Measurements from ENCODE around the gene KLF5.

KLF5 gene

DNA sequence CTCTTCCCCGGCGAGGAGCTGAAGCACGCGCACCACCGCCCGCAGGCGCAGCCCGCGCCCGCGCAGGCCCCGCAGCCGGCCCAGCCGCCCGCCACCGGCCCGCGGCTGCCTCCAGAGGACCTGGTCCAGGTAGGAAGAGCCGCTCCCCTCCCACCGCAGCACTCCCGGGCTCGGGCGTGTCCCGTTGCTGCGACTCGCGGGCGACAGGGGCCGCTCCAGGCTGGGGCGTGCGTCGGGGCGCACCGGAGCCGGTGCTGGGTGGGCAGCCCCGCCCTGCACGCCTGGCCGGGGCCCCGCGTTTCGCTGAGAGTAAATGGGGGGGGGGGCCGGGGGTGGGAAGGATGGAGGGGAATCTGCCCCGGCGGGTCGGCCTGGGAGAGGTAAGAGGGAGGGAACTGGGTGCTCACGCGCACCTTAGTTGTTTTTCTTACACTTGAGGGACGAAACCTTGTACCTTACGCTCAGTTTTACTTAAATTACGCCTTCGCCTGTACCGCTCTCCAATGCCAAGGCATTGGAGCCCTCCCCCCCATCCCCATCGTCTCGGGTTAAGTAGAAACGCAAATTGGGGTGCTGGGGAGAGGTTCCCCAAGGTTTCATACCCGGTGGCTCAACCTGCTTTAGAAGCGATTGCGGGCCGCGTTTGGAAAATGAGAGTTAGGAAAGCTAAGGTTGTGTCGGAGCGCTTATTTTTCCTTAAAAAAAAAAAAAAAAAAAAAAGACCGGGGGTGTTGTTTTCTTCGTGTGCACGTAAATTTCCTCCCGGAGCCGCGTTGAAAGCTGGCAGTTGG is 850 bp downstream of the KLF5 start:
- DNase-seq (ENCODE audit: low read depth in 2 of 2) = peak; percentile 3 to 18

DNA sequence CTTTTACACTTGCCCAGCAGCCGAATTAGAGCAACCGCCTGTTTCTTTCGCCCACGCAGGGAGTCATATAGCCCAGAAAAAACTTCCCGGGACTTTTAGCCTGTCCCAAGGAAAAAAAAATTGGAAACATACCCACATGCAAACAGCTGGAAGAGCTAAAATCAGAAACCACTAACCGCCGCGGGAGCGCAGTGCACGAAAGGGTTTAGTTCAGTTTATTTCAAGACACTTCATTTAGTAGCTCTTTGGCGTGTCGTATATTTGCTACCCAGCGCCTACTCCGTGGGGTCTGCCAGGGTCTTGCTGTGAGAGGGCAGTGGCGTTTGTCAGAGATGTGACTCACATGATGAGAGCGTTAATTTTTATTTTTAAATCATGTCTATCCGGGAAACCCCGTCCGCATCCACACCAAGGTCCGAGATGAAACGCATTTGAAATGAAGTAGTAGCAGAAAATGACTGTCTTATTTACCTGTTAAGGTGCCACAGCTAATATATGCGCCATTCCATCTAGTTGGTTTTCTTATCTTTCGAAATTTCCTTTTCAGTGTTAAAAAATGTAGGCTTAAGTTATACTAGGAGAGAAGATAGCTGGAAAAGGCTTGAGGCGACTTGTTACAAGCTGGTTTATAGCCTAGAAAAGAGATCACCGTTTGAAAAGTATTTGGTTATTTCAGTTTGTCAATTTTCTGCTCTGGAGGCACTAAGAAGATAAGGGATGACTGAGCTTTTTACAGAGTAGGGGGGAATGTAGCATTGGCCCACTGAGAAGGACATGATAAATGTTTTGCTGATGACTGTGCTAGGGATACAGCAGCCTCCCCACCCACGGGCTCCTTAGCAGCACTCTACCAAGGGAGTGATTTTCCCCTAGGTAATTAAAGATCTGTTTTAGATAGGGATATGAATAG is 1.7 kb downstream of the KLF5 start:
- no peak for DNase-seq (ENCODE audit: low read depth in 2 of 2)

DNA sequence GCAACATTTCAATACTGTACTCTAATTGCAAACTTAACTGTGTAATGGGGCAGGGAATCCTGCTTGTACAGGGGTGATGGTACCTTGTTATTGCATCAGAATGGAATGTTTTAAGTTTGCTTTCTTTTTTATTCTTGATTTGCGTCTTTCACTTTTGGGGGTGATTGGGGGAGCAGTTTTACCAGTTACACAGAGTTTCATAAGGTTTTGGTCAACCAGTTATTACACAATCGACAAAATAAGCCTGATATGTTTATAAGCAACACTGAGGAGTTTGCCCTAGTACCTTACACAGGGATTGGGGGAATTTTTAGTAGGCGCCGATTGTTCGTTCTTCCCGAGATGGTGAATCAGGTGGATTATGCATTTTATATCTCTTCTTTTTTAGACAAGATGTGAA is 2.7 kb downstream of the KLF5 start:
- DNase-seq (ENCODE audit: low read depth in 2 of 2) = no peak

DNA sequence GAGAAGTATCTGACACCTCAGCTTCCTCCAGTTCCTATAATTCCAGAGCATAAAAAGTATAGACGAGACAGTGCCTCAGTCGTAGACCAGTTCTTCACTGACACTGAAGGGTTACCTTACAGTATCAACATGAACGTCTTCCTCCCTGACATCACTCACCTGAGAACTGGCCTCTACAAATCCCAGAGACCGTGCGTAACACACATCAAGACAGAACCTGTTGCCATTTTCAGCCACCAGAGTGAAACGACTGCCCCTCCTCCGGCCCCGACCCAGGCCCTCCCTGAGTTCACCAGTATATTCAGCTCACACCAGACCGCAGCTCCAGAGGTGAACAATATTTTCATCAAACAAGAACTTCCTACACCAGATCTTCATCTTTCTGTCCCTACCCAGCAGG is 3.1 kb downstream of the KLF5 start:
- DNase-seq (ENCODE audit: low read depth in 2 of 2) = no peak

GRCh38 chr13:73062468-73062867 is 3.7 kb downstream of the KLF5 start:
- no peak for DNase-seq (ENCODE audit: low read depth in 2 of 2)

- DNase-seq (ENCODE audit: low read depth in 2 of 2) = no peak
These were observed 4.4 kb downstream of the KLF5 start for GRCh38 chr13:73063166-73063565.

DNA sequence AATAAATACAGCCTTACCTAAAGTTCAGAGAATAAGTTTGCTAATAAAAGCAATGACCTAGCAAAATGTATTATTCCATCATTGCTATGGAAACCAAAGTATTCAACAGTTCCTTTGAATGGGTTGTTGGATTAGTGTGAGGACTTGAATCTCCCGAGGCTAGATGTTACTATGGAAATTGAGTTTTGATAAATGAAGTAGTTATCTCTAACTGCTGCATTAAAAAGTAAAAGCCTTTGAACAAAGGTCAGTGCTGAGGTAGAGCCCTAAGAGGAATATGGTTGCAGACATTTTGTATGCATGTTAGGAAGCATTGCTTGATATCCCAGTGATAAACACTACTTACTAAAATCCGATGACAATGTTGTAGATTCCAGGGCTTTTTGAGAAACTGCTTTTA is 6.2 kb downstream of the KLF5 start:
- no peak for DNase-seq (ENCODE audit: low read depth in 2 of 2)

DNA sequence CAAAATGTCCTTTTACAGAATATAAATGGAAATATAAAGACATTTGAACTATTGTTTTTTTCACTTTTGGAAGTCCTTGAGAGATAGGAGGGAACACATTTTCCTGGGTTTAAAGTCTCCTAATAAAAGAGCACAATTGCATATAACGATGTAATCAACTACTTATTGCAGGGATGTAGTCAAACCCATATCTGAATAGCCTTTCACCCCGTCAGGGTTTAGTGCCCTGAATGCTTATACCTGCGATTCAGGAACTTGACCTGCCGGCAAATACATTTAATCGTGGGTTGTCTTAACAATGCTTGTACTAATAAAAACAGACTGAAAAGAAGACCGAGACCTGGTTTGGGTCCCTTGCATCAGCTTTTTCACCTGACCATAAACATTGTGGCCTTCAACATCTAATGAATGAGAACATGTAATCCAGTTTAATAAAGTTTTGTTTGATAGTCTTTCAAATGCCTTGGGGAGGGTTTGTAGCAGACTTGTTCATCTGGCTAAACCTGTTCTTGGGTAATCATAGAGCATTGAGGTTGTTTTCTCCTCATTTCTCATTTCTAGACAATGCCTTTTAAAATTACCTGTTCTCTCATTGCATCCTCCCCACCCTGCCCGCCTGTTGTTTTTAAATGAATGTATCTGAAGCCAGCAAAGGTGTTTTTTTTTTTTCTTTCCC is 7.0 kb downstream of the KLF5 start:
- no peak for DNase-seq (ENCODE audit: low read depth in 2 of 2)

DNA sequence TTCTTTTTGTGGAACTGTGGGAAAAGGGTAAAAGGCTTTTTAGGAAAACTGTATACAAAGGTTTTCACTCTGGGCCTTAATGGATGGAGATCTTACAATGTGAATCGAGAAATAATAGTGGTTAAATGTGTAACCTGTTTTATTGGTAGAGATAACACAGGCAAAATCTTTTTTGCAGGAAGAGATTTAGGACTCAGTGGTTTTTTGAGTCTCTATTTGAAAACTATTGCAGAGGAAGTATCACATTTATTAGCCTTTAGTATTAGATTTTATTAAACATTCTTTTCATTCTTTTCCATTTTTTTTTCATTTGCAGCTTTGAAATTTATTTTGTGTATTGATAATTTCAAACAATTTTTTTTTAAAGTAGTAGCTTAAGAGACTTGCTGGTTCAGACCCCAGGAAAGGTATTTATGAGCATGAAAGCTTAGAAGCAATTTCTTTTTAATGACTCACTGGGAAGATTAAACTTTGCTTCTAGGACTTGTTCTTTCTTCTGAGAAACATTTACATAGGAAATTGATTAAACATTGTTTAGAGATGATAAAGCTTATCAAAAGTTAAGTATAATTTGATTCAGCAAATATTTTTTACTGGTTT is 10.5 kb downstream of the KLF5 start:
- no peak for DNase-seq (ENCODE audit: low read depth in 2 of 2)

GRCh38 chr13:73070451-73071098 is 11.8 kb downstream of the KLF5 start:
- no peak for DNase-seq (ENCODE audit: low read depth in 2 of 2)

- DNase-seq (ENCODE audit: low read depth in 2 of 2) = no peak
These were observed 13.6 kb downstream of the KLF5 start for GRCh38 chr13:73072239-73072900.

GRCh38 chr13:73073050-73073449 is 14.2 kb downstream of the KLF5 start:
- no peak for DNase-seq (ENCODE audit: low read depth in 2 of 2)

DNA sequence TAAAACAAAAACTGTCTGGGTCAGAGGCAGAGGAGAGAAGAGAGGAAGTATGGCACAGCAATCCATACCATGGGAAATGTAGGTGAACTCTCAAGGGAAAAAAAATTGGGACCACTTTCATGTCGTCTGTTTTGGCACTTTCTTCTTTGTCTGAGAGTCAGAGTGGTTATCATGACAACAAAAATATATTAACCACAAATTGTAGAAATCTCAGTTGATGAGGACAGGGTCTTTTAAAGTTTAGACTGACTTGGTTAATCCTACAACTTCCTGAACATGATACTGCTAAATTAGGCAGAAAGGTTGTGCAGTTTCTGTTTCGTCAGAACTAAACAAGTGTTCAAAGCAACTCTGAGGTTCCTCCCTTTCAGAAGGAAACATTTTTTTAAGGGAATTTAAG is 15.2 kb downstream of the KLF5 start:
- DNase-seq (ENCODE audit: low read depth in 2 of 2) = no peak

- DNase-seq (ENCODE audit: low read depth in 2 of 2) = no peak
These were observed 16.1 kb downstream of the KLF5 start for GRCh38 chr13:73074926-73075325.

- DNase-seq (ENCODE audit: low read depth in 2 of 2) = no peak
These were observed 16.7 kb downstream of the KLF5 start for GRCh38 chr13:73075546-73075945.

DNA sequence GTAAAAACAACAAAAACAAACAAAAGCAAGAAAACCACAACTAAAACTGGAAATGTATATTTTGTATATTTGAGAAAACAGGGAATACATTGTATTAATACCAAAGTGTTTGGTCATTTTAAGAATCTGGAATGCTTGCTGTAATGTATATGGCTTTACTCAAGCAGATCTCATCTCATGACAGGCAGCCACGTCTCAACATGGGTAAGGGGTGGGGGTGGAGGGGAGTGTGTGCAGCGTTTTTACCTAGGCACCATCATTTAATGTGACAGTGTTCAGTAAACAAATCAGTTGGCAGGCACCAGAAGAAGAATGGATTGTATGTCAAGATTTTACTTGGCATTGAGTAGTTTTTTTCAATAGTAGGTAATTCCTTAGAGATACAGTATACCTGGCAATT is 17.1 kb downstream of the KLF5 start:
- no peak for DNase-seq (ENCODE audit: low read depth in 2 of 2)

GRCh38 chr13:73077865-73078264 is 19.1 kb downstream of the KLF5 start:
- no peak for DNase-seq (ENCODE audit: low read depth in 2 of 2)

DNA sequence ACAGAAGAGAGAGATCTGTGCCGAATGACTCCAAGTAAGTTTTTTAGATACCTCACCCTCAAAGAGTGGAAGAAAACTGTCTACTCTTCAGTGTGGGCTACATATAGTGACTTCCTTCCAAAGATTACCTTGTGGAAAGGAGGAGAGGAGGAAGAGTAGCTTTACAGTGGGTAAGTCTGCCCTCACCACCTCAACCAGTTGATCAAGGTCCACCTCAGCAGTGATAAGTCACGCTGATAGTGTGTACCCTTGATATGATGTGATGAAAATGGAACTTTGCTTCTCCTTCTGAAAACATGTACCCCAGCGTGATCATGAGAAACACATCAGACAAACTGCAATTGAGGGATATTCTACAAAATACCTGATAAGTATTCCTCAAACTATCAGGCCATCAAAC is 20.6 kb downstream of the KLF5 start:
- no peak for DNase-seq (ENCODE audit: low read depth in 2 of 2)

- no peak for DNase-seq (ENCODE audit: low read depth in 2 of 2)
These were observed 22.6 kb downstream of the KLF5 start for GRCh38 chr13:73081256-73081915.

- no peak for DNase-seq (ENCODE audit: low read depth in 2 of 2)
These were observed 23.7 kb downstream of the KLF5 start for GRCh38 chr13:73082471-73082870.
